ENCODE results near the gene FANCL.
"Not testable (repeated sequence)": the region's sequence is repeated elsewhere in the genome, so short reads cannot be mapped to it uniquely, and the experiment has no call there.

FANCL gene

DNA sequence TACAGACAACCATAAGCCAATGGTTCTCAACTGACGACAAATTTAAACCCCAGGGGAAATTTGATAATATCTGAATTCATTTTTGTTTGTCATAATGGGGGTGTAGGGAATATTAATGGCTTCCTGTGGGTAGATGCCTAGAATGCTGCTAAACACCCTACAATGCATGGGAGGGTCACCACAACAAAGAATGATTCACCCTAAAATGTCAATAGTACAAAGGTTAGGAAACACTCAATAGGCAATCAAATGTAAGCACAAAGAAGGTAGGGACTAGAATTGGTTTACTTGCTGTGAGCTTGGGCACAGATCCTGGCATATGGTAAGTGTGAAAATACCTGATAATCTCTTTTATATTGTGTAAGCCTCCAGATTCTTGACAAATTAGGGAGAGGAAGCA is 20.1 kb upstream of the FANCL start:
- H3K9me2 ChIP-seq (ENCODE audit: low read depth, low read length), result no peaks in the 10 kb centered on the region
- no peak overlapping the region for H2AFZ ChIP-seq (ENCODE audit: low read length)
- H3K9me3 ChIP-seq (ENCODE audit: low read length), result no peaks in the 10 kb centered on the region
- H3K4me3 ChIP-seq (ENCODE audit: low read depth, low read length, poor library complexity, severe bottlenecking), result no peak overlapping the region
- no peaks in the 10 kb centered on the region for H3K4me1 ChIP-seq (ENCODE audit: insufficient read depth, low read length, severe bottlenecking)
- H4K20me1 ChIP-seq (ENCODE audit: insufficient read depth, low read length), result no peaks in the 10 kb centered on the region
- no peaks in the 10 kb centered on the region for H3K27me3 ChIP-seq (ENCODE audit: insufficient read depth, low read length)
- no peak overlapping the region for H3K27ac ChIP-seq (ENCODE audit: low read depth, low read length, poor library complexity, severe bottlenecking)
- no peak for TF ChIP-seq EZH2 (IDR thresholded peaks at IDR 0.05; ENCODE audit: borderline replicate concordance, low read length)
- TF ChIP-seq, protein P1, sequence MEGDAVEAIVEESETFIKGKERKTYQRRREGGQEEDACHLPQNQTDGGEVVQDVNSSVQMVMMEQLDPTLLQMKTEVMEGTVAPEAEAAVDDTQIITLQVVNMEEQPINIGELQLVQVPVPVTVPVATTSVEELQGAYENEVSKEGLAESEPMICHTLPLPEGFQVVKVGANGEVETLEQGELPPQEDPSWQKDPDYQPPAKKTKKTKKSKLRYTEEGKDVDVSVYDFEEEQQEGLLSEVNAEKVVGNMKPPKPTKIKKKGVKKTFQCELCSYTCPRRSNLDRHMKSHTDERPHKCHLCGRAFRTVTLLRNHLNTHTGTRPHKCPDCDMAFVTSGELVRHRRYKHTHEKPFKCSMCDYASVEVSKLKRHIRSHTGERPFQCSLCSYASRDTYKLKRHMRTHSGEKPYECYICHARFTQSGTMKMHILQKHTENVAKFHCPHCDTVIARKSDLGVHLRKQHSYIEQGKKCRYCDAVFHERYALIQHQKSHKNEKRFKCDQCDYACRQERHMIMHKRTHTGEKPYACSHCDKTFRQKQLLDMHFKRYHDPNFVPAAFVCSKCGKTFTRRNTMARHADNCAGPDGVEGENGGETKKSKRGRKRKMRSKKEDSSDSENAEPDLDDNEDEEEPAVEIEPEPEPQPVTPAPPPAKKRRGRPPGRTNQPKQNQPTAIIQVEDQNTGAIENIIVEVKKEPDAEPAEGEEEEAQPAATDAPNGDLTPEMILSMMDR (IDR thresholded peaks at IDR 0.05; ENCODE audit: low read length), result no peak
- H3K4me2 ChIP-seq (ENCODE audit: low read length), result no peak overlapping the region
- H3K79me2 ChIP-seq (ENCODE audit: insufficient read depth, low read length), result no peaks in the 10 kb centered on the region
- no peak overlapping the region for H3K9ac ChIP-seq (ENCODE audit: low read length)
- H3F3A ChIP-seq (ENCODE audit: insufficient read depth, low read length), result no peaks in the 10 kb centered on the region
- H3K36me3 ChIP-seq (ENCODE audit: insufficient read depth, low read length), result no peaks in the 10 kb centered on the region

DNA sequence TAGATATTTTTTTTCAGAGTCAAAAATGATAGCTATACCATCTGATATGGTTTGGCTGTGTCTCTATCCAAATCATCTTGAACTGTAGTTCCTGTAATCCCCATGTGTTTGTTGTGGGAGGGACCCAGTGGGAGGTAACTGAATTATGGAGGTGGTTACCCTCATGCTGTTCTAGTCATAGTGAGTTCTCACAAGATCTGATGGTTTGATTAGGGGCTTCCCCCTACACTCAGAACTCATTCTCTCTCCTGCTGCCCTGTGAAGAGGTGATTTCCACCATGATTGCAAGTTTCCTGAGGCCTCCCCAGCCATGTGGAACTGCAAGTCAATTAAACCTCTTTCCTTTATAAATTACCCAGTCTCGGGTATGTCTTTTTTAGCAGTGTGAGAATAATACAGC is 17.3 kb upstream of the FANCL start:
- H3K27me3 ChIP-seq (ENCODE audit: insufficient read depth, low read length), result not testable (repeated sequence)

DNA sequence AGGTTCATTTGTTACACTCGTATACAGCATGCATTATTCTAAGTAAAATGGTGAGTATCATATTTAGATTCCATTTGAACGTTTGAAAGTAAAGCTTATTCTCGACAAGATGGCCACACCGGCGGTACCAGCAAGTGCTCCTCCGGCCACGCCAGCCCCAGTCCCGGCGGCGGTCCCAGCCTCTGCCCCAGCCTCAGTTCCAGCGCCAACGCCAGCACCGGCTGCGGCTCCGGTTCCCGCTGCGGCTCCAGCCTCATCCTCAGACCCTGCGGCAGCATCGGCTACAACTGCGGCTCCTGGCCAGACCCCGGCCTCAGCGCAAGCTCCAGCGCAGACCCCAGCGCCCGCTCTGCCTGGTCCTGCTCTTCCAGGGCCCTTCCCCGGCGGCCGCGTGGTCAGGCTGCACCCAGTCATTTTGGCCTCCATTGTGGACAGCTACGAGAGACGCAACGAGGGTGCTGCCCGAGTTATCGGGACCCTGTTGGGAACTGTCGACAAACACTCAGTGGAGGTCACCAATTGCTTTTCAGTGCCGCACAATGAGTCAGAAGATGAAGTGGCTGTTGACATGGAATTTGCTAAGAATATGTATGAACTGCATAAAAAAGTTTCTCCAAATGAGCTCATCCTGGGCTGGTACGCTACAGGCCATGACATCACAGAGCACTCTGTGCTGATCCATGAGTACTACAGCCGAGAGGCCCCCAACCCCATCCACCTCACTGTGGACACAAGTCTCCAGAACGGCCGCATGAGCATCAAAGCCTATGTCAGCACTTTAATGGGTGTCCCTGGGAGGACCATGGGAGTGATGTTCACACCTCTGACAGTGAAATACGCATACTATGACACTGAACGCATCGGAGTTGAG is 10.4 kb upstream of the FANCL start:
- H3K4me1 ChIP-seq (ENCODE audit: insufficient read depth, low read length, severe bottlenecking); H3K9me2 ChIP-seq (ENCODE audit: low read depth, low read length); H3K9ac ChIP-seq (ENCODE audit: low read length); H3K36me3 ChIP-seq (ENCODE audit: insufficient read depth, low read length); H3K4me3 ChIP-seq (ENCODE audit: low read depth, low read length, poor library complexity, severe bottlenecking); H3F3A ChIP-seq (ENCODE audit: insufficient read depth, low read length); H2AFZ ChIP-seq (ENCODE audit: low read length); H3K27me3 ChIP-seq (ENCODE audit: insufficient read depth, low read length); H3K9me3 ChIP-seq (ENCODE audit: low read length); H3K27ac ChIP-seq (ENCODE audit: low read depth, low read length, poor library complexity, severe bottlenecking); H3K4me2 ChIP-seq (ENCODE audit: low read length); H4K20me1 ChIP-seq (ENCODE audit: insufficient read depth, low read length); H3K79me2 ChIP-seq (ENCODE audit: insufficient read depth, low read length): not testable (repeated sequence)

More for the DNA sequence above, 17.3 kb upstream of the FANCL start:
- H3K4me2 ChIP-seq (ENCODE audit: low read length); H3F3A ChIP-seq (ENCODE audit: insufficient read depth, low read length); H2AFZ ChIP-seq (ENCODE audit: low read length); H3K4me1 ChIP-seq (ENCODE audit: insufficient read depth, low read length, severe bottlenecking); H3K36me3 ChIP-seq (ENCODE audit: insufficient read depth, low read length); H3K79me2 ChIP-seq (ENCODE audit: insufficient read depth, low read length); H3K4me3 ChIP-seq (ENCODE audit: low read depth, low read length, poor library complexity, severe bottlenecking); H3K9ac ChIP-seq (ENCODE audit: low read length); H3K9me3 ChIP-seq (ENCODE audit: low read length); H3K27ac ChIP-seq (ENCODE audit: low read depth, low read length, poor library complexity, severe bottlenecking); H3K9me2 ChIP-seq (ENCODE audit: low read depth, low read length); H4K20me1 ChIP-seq (ENCODE audit: insufficient read depth, low read length): not testable (repeated sequence)

DNA sequence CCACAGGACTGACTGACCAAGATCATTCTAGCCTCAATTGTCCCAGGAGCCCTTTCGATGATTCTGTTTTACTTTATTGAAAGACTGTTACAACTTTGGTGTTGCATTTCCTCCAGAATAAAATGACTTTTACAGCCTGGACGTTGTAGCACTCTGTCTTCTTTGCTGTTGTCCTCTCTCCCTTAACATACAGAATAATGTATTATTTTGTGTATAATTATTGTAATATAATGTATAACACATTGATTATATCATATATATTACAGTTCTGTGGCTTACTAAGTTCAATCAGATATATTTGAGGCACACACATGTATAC is 380 bp upstream of the FANCL start:
- peak overlapping the region; percentile 86 for H3K4me2 ChIP-seq (ENCODE audit: low read length)
- no peak for TF ChIP-seq EZH2 (IDR thresholded peaks at IDR 0.05; ENCODE audit: borderline replicate concordance, low read length)
- TF ChIP-seq, protein P1 (IDR thresholded peaks at IDR 0.05; ENCODE audit: low read length), result no peak
- no peaks in the 10 kb centered on the region for H4K20me1 ChIP-seq (ENCODE audit: insufficient read depth, low read length)
- H3K27me3 ChIP-seq (ENCODE audit: insufficient read depth, low read length), result no peaks in the 10 kb centered on the region
- H3K79me2 ChIP-seq (ENCODE audit: insufficient read depth, low read length), result peaks cover 40% of the 10 kb centered on the region
- H3K9ac ChIP-seq (ENCODE audit: low read length), result peak overlapping the region; percentile 88
- H3K9me2 ChIP-seq (ENCODE audit: low read depth, low read length), result no peaks in the 10 kb centered on the region
- peaks cover 39% of the 10 kb centered on the region for H3K4me1 ChIP-seq (ENCODE audit: insufficient read depth, low read length, severe bottlenecking)
- no peaks in the 10 kb centered on the region for H3K36me3 ChIP-seq (ENCODE audit: insufficient read depth, low read length)
- no peaks in the 10 kb centered on the region for H3F3A ChIP-seq (ENCODE audit: insufficient read depth, low read length)
- peak overlapping the region; percentile 90 for H3K27ac ChIP-seq (ENCODE audit: low read depth, low read length, poor library complexity, severe bottlenecking)
- no peaks in the 10 kb centered on the region for H3K9me3 ChIP-seq (ENCODE audit: low read length)
- peak overlapping the region; percentile 93; the same call in 1 of the 2 replicates for H2AFZ ChIP-seq (ENCODE audit: low read length)
- H3K4me3 ChIP-seq (ENCODE audit: low read depth, low read length, poor library complexity, severe bottlenecking), result peak overlapping the region; percentile 87
